HG03025 (cell line): ENCODE measurements around the gene FOXM1.
"Not testable (repeated sequence)": the region's sequence is repeated elsewhere in the genome, so short reads cannot be mapped to it uniquely, and the experiment has no call there.

ENCODE experiments used
- ATAC-seq: cut with Tn5 transposase; IDR thresholded peaks from one replicate; pipeline ENCODE4 v1.9.1; 2021; ENCODE audit warnings: mild to moderate bottlenecking, moderate library complexity; ENCODE audit not compliant: unreplicated experiment, low FRiP score

The FOXM1 gene

DNA sequence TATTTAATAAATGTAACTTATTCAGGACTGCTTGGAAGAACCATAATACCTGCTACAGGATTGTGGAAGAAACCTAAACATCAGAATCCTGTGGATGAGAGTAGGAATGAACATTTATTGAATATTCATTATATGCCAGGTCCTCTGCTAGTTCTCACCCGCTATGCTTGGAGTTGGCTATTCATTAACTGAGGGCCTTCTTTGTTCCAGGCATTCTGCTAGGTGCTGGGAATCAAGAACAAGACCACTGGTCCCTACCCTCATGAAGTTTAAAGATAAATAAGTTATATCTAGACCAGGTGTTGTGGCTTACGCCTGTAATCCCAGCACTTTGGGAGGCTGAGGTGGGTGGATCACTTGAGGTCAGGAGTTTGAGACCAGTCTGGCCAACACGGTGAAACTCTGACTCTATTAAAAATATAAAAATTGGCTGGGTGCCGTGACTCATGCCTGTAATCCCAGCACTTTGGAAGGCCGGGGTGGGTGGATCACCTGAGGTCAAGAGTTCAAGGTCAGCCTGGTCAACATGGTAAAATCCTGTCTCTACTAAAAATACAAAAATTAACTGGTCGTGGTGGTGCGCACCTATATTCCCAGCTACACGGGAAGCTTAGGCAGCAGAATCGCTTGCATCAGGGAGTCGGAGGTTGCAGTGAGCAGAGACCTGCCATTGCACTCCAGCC is 9.9 kb upstream of the FOXM1 start:
- no peak for ATAC-seq

DNA sequence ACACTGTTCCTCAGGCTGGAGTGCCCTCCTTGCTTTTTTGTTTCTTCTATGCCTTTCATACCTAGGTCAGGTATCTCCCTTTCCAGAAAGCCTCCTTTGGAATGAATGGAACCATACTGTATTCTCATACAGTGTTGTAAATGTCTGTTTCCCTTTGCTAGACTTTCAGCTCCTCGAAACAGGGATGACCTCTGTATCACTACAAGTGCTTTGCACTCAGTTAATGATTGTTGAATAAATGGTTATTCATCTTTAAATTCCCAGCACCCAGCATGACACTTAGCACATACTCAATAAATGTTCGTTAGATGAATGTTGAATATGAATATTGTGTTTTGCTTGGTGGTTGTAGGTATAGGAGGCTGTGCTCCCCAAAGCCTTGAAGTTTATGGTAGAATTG is 7.8 kb upstream of the FOXM1 start:
- no peak for ATAC-seq

DNA sequence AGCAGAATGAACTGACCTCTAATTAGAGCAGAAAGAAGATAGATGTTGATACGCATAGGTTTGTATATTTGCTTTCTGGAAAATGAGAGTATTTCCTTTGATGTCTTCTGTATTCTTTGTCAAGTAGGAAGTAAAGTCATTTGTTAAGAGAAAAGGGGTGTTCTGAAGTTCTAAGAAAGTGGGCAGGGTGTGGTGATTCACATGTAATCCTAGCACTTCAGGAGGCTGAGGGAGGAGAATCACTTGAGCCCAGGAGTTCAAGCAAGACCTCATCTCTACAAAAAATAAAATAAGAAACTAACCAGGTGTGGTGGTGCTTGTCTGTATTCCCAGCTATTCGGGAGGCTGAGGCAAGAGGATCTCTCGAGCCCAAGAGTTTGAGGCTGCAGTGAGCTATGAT is 2.9 kb upstream of the FOXM1 start:
- no peak for ATAC-seq

- no peak for ATAC-seq
These were observed 1.2 kb upstream of the FOXM1 start for GRCh38 chr12:2877953-2878732.

DNA sequence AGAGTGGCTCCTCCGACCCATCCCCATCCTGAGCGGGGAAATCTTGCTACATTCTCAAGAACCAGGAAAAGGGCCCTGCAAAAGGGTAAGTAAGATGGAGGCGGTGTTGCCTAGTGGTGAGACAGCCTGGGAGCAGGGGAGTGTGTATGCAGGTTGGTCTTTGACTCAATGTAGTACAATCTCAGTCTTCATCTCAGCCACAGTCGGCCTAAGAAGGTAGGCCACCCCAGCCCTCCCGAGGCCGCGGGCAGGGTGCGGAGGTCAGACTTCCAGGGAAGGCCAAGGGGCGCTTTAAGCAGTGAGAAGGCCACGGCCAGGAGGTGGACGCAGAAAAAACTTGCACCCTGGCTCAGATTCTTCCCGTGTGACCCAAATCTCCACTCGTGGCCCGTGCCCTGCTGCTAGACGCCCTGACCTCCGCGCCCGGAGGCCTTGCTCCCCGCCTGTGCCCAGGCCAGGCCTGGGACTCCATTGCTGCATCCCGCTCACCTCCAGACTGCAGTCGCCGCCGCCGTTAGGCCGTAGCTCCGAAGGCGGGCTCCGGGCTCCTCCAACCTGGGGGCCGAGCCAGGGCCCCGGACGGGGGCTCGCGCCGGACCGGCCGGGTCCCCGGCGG is 435 bp downstream of the FOXM1 start:
- no peak for ATAC-seq

GRCh38 chr12:2868986-2869632 is 7.9 kb downstream of the FOXM1 start:
- not testable (repeated sequence) for ATAC-seq

DNA sequence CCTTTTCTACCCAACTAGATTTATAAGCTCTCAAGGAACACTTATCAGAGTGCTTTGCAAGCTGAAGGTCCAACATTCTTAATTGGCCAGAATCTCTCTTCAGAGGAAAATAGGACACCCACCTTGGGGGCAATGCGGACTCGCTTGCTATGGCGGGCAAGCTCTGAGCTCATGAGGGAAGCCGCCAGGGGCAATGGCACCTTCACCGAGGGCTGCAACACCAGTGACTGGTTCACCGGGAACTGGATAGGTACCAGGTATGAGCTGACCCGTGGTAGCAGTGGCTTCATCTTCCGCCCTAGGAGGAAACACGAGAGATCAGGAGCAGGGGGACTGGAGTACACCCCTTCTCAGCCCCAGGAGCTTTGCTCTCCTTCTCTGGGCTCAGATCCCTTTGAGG is 12.8 kb downstream of the FOXM1 start:
- ATAC-seq = no peak

DNA sequence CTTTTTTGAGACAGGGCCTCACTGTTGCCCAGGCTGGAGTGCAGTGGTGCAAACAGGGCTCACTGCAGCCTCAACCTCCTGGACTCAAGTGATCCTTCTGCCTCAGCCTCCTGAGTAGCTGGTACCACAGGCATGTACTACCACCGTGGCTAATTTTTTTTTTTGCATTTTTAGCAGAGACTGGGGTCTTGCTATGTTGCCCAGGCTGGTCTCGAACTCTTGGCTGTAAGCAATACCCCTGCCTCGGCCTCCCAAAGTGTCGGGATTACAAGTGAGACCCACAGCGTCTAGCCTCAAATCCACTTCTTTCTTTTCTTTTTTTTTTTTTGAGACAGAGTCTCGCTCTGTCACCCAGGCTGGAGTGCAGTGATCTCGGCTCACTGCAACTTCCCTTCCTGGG is 13.6 kb downstream of the FOXM1 start:
- ATAC-seq = not testable (repeated sequence)

DNA sequence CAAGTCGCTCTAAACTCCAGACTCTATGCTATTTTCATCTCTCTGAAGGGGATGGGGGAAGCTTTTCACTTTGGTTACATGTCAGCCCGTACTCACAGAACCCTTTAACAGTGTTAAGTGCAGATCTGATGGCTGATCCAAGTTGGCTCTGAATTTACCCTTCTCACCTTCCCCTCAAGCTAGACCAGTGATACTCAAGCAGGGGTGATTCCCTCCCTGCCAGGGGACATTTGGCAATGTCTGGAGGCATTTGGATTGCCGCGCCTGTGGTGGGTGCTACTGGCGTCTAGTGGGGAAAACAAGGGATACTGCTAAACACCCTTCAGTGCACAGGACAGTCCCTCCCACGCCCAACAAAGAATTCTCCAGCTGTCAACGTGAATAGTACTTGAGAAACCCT is 14.1 kb downstream of the FOXM1 start:
- no peak for ATAC-seq

GRCh38 chr12:2860170-2860569 is 16.8 kb downstream of the FOXM1 start:
- no peak for ATAC-seq

GRCh38 chr12:2858944-2859421 is 18.0 kb downstream of the FOXM1 start:
- no peak for ATAC-seq

GRCh38 chr12:2858334-2858733 is 18.6 kb downstream of the FOXM1 start:
- ATAC-seq = no peak

DNA sequence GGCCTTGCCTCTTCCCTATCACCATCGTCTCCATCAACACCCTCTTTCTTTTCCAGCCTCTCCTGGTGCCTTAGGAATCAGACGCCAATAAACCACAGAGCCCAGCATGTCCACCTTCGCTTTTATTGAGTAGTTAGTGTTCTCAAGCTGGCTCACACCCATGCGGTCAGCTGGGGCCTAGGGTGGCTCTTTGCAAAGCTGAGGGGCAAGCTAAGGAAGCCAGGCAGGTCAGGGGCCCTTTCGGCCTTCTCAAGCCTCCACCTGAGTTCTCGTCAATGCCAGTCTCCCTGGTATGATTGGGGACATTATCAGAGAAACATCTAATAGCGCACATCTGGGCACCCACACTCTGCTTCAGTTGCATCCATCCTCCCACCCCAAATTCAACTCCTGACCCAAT is 19.4 kb downstream of the FOXM1 start:
- ATAC-seq = no peak

DNA sequence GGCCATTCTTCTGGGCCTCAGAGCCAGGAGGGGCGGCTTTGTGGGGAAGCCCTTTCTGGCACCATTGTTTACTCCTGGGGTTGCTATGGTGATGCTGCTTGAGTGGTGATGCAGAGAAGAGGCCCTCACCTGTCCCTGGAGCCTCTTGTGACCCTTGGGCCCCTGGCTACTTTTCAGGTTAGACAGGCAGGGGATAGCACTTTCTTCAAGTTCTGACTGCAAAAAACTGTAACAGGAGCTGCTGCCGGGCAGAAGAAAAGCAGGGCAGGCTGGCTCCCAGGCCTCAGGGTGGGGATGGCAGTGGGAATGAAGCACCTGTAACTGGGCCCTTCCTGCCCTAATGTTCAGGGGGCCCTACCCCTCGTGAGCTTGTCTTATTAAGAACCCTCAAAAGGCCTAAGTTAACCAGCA is 19.9 kb downstream of the FOXM1 start, which contains the start of gene TEX52:
Gene TEX52, minus strand, starts transcription at position 19 of the 411 bp plus-strand sequence. Its CDS starts 13 bp downstream, at position 6.
- ATAC-seq = no peak

DNA sequence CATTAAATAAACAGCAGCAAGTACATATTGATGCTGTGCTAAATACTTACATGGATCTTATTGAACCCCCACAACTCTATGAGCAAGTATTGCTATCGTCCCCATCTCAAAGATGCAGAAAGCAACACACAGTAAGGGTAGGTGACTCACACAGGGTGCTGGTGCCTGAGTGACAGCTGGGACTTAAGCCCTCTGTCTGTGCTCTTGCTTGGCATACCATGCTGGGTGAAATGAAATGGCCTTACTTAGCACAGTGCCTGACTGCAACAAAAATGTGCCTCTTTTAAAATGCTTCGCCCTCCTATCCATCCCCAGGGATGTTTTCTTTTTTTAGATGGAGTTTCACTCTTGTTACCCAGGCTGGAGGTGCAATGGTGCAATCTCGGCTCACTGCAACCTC is 20.9 kb downstream of the FOXM1 start:
- no peak for ATAC-seq

GRCh38 chr12:2855546-2855945 is 21.4 kb downstream of the FOXM1 start:
- no peak for ATAC-seq

DNA sequence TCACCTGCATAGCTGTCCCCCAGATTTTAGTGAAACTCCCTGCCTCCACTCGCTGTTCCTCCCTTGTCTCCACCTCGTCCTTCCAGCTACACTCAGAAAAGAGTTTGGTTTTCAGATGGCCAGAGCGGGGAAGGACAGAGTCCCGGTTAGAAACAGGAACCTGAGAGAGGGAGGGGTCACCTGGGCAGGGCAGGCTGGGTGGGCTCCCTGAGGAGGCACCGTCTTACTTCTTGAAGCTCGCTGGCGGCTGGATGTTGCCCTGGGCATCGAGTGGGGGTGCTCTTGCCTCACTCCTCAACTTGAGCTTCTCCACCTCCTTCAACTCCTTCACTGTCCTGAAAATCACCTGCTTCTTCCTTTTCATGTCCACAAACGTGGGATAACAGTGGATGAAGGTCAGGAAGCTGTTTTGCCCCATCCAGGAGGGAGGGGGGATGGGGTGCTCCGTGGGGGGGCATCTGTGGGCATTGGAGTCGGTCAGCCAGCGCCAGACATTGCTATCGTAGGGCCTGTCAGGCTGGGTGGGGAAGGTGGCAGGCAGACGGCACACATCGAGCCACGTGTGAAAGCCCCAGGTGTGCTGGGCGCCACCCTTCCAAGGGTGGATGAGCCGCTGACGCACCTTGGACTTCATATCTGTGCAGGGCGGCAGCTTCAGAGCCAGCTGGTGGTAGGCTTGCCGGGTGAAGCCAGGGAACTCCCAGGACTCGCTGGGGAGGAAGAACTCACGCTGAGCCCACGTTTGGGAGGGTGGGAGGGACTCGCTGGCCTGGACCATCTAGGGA is 22.1 kb downstream of the FOXM1 start:
- ATAC-seq = no peak

DNA sequence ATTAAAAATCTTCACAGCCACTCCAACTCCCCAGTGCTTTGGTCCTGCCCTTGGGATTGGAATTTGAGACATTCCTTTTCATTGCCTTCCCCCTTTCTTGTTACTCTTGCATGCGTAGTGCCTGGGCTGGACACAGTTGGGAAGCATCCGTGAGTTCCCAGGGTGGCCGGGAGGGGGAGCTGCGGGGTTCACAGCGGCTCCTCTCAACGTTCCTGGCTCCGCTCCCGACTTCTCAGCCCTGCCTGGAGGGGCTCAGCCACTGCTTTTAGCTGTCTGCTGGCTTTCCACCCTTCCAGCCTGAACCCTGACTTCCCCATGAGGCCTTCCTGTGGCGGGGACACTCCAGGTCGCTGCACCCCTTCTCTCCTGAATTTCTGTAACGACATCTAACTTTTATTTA is 23.3 kb downstream of the FOXM1 start:
- ATAC-seq = no peak

DNA sequence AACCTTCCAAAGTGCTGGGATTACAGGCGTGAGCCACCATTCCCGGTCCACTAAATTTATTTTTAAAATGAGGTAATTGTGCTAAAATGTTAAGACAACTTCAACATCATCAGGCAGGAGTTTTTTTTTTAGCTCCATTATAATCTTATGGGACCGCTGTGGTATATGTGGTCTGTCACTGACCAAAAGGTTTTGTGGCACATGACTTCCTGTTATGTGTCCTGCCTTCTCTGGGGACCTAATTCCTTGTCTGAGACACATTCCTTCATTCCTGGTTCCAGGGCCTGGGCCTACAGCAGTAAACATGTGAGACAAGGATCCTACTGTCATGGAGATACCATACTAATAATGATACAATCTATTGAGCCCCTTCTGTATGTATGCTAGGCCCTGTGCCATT is 25.0 kb downstream of the FOXM1 start:
- no peak for ATAC-seq

DNA sequence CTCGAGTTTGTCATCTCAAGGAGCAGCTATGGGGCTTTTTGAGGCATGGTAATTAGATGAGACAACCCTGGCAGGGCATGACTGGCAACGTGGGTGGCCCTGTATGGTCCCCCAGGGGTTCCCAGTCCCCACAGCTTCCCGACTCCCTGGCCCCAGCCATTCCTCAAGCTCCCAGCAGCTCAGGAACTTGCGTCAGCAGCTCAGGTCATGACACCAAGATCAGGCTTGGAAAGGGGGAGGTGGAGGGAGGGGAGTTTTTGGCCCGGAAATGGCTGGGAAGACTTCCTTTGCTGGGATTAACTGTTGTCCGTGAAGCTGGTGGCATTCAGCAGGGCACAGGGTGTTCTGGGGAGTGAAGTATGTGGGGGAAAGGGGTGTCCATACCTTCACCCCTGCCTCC is 31.7 kb downstream of the FOXM1 start:
- no peak for ATAC-seq
